GM18909 (cell line): ENCODE measurements around the gene TRAPPC6A.

ENCODE experiments used
- ATAC-seq: cut with Tn5 transposase; IDR thresholded peaks from one replicate; pipeline ENCODE4 v1.9.1; 2021; ENCODE audit warnings: mild to moderate bottlenecking; ENCODE audit not compliant: unreplicated experiment, poor library complexity

Gene TRAPPC6A

DNA sequence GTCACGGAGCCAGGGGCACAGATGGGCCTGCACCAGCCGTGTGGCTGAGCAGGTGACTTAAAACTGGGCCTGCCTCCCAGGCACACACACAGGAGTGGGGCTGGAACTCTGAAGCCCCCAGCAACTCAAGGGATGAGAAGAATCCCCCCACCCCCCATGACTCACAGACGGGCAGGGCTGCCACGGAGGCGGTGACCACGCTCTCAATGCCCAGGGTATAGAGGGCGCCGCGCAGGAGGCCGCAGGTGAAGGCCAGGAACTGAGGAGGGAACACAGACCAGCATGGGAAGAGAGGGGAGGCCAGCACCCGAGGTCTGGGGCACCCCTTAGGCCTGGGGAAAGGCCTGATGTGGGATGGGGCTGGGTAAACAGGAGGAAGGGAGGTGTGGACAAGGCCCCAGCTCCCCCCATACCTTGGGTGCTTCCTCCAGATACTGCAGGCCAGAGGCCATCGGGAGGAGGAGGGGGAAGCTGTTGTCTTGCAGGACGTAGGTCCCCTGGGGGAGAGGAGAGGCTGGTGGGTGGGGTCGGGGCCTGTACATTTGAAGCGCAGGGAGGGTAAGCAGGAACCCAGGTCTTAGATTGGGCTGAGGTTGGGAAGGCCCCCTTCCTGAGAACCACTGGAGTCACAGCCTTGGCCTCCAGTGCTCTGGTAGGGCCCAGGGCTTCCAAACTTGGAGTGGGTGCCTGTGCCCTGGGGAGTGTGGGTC lies 14.1 kb downstream of the TRAPPC6A start:
- ATAC-seq = no peak

DNA sequence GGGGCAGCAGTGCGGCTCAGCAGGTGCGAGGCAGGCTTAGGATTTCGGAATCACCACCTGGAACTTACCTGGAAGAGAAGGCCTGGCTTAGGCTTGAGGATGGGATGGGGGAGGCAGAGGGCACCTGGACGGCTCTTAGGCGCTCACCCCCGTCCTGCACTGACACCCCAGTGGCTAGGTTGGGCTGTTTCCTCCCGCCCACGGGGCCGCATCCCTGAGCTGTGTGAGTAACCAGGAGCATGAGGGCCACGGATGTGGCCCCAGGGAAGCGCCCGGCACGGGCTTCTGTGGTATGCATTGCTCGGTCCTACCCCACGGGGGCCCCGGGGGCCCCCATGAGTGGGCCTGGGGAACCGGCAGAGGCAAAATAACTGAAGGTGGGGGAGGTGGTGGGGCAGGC lies 14.9 kb downstream of the TRAPPC6A start:
- no peak for ATAC-seq

DNA sequence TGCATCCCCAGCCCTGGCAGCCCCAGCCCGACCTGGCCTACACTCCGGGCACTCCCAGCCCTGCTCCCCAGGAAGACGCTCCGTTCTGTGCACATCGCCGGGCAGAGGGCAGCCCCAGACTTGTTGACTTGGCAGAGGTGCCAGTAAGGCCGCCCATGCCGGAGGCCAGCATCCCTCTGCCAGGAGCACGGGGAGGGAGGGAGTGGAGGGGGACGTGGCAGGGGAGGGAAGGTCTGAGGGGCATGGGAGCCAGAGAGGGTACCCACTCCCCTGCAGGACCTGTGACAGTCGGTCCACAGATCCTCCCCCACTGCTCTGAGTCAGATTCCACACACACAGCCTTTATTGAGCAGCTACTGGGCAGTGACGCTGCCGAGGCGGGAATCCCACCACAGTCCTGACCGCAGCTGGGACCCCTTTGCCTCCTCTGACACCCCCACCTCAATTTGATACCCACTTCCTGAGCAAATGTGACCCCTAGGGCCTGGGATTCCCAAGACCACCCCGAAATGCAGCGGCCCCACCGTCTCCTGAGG lies 15.4 kb downstream of the TRAPPC6A start:
- no peak for ATAC-seq

DNA sequence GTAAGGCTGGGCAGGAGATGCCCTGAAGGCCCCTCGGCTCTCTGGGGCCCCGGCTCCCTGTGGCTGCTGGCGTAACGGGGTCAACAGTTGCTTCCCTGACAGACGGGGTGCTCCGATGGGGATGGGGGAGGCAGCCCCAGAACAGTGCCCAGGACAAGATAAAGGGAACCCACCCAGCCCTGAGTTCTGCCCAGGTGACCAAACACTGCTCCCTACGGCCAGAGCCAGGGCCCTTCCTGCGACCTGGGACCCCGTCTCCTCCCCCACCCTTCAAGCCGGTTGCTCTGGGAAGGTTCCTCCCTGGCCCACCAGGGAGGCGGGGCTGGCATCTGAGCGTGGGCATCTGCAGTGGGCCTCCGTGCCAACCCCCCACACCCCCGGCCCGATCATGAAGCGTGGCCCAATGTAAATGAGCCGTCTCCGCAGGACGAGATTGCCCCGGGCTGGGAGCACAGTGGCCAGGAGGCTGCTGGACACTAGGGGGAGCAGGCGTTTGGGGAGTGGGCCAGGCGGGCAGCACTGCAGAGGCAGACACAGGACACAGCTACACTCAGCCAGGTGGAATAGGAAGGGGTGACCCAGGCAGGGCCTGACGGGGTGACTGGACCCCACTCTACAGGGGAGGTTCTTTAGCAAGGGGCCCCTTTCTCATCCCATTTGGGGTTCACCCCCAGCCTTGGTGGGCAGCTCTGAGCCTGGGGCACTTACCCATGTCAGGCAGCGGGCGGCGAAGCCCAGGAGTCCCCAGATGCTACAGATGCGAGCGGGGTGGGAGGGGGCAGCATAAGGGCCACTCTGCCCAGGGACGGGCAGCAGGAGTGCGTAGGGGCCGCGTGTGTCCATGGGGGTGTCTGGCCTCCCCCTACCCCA lies 16.1 kb downstream of the TRAPPC6A start:
- ATAC-seq = no peak

DNA sequence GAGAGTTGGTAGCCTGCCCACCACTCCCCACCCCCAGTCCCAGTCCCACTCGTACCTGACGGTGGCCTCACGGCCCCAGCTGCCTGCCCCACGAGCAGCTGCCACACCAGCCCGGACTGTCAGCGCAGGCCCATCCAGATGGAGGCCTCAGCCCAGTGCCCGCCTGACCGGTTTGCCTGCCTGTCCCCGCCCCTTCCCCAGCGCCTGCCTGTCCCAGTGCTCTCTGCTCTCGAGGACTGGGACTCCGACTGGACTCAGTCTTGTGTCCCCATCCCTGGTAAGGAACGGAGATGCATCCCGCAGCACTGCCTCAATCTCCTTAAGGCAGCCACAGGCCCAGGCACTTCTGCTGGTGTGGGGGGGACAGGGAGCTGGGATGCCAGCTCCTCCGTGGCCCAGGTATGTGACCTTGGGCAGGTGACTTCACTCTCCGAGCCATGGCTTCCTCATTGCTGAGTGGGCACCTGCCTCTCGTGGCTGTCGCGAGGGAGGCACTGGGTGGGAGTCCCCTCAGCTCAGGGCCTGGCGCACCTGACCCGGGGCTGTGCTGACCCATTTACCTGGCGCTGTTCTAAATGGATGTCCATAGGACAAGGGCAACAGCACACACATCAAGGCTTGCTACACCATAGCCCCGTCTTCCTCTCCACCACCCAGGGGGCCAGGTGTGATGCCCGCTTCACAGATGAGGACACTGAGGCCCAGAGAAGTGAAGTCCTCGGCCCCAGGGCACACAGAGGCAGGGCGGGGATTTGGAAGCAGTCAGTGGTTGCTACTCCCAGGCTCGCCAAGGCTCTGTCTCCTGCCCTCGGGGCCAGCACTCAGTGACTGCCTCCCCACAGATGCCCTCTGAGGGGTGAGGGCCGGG lies 16.9 kb downstream of the TRAPPC6A start, which contains the start of gene NKPD1:
NKPD1 (minus strand) TSS at position 113 of the 868 bp plus-strand sequence. CDS start 832 bp downstream, outside the sequence.
- no peak for ATAC-seq

DNA sequence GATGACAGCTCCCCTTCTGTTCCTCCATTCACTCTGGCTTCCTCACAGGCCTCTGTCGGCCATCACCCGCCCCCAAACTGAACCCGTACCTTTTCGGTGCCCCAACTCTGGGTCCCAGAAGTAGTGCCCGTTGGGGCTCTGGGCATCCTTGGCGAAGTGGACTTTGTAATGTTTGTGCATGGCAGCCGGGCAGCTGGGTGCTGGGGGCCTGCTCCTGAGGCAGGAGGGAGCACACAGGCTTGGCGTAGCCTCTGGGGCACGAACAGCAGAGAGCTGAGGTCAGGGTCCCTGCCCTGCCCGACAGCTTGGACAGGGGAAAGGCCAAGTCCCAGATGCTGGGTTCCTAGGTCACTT lies 18.1 kb downstream of the TRAPPC6A start:
- no peak for ATAC-seq

DNA sequence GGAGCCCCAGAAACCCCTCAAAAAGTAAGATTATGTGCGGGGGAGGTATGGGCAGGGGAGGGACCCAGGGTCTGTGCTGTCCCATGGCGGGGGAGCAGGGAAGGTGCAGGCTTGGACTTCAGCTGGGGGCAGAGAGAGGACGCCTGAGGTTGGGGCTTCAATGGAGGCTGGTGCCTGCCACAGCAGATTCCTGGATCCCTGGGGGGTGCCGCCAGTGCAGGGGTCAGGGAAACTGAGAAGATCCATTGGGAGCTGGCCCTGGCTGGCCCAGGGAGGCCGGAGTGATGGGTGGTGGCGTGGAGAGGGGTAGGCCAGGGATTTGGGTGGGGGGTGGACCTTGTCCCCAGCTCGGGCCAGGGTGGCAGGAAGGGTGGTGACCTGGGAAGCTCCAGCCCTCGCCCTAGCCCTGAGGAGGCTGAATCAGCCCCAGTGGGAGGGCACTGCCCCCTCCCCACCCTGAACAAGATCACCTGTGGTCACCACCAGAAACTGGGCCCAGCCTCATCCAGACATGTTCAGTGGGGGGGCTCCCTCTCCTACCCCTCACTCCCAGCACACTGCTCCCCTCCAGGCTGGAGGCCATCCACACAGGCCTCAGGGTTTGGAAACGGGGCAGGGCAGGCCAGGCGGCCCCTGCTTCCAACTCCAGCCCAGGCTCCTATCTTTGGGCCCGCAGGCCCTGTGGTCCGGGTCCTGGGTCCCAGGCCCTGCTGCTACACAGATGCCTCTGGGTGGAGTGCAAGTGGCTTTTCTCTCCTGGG lies 18.6 kb downstream of the TRAPPC6A start:
- no peak for ATAC-seq

DNA sequence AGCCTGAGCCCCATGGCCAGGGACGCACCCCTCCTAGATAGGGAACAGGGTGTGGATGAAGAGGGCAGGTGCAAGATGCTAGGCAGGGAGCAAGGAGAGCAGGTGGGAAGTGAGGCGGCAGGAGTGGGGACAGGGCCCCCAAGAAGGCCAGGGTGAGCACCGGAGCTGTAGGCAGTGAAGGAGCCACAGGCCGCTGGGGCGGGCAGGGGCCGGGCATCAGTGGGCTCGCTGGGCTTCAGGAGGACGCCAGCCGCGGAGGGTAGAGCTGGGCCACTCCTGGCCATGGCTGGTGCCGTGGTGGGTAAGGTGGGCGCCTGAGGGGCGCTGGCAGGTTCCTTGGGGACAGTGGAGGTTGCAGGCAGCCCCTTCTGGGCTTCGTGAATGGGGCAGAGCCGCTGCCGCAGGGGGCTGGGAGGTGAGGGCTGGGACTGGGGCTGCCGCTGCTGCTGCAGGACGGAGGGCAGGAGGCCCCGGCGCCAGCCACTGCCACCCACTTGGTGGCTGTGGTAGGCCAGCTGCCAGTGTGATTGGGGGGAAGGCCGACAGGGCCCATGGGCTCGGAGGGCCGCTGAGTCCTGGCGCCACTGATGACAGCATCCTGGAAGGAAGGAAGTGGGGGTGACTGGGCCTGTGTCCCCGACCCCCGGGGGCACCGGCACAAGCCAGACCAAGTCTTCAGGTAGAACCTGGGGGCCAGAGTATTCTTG lies 19.4 kb downstream of the TRAPPC6A start:
- no peak for ATAC-seq

DNA sequence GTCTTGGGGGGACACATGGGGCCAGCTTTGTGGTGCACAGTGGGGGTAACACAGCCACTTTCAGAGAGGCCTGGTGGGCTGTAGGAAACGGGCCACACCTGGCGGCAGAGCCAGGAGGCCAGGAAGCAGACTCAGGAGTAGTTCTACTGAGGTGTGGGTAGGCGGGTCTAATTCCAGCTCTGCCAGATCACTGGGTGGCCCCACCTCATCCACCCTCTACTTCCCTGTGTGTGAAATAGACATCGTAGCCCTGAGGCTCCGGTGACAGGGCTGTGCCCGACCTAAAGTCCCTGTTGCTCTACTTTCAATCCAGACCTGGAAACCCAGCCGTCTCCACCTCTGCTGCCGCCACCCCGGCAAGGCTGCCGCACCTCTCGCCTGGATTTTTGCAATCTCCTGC lies 21.3 kb downstream of the TRAPPC6A start:
- ATAC-seq = no peak

DNA sequence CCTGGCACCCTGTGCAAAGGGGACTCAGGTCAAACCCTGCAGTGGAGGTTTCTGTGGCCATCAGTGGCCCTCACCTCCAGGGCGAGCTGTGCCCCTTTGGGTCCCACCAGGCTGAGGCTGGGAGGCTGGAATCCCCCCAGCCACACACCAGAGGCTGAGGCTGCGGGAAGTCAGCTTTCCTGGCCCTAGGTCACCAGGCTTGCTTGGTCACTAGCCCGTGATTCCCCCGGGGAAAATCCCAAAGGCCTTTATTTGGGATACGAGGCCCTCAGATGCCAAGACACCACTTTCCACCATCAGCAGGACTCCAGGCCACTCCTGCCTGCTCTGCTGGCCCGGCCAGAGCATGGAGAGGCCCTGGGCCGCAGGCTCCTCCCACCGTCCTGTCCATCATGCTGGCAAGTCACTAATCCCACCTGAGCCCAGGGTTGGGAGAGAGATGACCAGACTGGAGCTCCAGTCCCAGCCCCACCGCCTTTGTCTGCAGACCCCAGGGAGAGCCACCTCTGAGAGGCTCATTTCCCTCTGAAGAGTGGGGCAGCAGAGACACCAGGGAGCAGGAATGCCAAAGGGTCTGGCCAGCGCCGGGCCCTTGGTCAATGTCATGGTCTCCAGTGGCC lies 21.9 kb downstream of the TRAPPC6A start:
- no peak for ATAC-seq

DNA sequence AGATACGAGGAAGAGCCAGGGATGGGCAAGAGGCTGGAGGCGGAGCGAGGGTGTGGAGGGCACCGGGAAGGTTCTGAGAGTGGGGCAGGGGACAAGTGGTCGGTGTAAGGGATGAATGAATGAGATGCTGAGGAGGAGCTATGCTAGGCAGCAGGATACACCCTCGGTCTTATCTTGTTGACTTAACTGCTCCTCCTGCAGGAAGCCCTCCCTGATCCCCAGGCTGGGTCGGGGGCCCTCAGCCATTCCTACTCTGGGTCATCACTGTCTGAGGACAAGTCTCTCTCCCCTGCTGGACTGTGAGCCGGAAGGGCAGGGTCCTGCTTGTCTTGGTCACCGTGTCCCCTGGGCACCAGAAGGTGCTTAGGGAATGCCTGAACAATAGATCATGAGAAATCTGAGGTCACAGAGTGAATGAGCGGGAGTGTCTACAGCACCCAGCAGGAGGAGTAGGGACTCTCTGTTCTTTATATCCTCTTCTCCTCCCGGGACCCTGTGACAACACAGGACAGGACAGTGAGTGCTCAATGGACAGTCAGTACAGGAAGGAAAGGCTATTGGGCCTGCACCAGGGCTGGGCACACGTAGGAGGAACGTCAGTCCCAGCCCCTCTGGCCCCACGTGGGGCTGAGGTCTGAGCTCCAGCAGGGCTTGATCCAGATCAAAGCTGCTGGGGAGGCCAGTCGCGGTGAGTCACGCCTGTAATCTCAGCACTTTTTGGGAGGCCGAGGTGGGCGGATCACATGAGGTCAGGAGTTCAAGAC lies 23.8 kb downstream of the TRAPPC6A start:
- ATAC-seq = no peak

DNA sequence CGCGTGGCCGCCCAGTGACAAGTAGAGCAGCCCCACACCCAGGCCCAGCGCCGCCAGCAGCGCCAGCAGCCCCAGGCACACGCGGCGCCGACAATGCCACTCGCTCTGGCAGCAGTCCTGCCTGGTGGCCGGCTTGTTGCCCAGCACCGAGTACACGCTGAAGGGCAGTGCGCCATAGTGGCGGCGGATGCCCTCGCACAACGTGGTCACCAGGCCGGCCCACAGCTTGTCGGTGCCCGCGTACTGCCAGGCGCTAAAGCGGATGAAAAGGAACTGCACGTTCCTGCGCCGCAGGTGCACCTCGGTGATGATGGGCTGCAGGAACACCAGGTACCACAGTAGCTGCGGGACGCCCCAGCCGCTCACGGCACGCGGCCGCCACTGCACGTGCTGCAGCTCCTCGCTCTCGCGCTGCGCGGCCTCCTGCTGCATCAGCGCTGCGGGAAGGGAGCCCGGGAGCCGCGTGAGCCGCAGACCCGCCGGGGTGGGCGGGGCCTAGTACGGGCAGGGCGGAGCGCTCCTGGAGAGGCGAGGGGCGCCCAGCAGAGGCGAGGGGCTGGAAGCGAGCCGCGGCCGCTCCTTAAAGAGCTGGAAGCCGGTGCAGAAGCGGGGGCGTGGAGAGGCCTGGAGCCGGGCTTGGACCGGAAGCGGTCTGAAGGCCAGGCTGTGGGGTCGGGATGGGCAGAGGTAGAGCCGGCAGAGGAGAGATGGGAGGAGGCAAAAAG lies 24.5 kb downstream of the TRAPPC6A start:
- no peak for ATAC-seq

DNA sequence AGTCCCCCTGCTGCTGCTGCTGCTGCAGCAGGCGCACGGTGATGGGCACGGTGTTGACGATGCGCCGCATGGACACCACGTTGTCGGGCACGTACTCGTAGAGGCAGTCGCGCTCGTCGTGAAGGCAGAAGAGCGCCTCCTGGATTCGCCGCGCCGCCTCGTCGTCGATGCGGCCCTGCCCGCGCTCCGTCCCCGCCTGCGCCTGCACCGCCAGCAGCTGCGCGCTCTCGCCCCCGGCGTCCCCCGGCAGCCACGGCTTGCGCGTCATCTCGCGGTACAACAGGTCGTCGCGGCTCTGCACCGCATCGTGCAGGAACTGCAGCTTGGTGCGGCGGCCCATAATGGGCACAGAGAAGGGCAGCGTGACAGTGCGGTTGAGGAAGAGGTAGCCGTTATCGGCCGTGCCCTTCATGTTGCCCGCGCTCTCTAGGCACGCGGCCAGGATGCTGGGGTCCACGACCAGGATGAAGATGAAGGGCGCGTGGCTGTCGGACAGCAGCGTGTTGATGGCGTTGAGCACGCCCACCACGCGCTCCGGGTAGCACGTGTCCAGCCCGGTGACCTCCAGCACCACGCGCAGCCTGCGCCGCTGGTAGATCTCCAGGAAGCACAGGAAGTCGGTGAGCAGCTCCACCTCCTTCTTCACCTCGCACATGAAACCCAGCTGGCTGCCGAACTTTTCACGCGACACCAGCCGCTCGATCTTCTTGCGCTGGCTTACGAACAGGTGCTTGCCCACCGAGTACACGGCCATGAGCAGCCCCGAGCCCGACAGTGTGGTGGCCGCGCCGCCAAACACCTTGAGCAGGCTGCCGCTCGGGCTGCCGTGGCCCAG lies 25.3 kb downstream of the TRAPPC6A start:
- ATAC-seq = no peak

DNA sequence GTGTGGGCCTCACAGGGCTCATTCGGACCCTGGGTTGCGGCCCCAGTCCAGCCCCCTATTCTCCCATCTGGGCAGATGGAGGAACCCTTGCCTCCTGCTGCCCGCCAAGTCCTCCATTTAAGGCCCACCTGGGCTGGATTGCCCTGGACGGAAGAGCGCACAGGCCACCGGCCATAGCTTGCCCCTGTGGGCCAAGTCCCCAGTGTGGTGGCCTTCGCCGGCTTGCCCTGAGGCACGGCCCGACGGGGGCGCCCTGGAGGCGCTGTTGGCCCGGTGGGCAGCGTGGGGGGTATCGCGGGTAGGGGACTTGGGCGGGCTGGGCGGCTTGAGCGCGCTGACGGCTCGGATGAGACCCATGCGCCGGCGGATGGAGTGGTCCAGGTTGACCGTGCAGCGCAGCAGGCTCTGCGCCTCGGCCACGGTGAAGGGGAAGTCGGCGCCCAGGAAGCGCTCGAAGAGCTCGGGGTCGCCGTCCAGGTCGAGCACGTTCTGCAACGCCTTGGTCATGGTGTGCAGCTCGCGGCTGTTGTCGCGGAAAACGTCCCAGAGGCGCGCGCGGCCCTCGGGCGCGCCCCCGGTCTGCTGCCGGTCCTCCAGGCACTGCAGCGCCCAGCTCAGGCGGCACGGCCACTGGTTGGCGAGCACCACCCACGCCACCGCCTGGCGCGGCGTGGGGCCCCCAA lies 26.1 kb downstream of the TRAPPC6A start:
- ATAC-seq = no peak

DNA sequence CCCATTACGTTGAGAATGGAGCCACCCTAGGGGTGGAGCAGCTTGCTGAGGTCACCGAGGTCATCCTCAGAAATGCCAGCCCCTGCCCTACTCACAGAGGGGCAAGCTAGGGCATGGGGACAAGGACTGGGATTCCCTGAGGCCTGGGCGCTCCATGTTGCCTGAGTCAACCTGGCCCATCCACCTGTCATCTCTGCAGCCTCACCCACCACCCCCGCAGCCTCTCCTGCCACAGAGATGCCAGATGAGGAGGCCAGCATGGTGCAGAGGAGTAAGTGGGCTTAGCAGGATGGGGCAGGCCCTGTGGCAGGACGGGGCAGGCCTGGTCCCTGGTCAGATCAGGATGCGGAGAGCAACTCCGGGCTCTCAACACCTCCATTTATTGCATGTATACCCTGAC lies 26.7 kb downstream of the TRAPPC6A start:
- no peak for ATAC-seq

DNA sequence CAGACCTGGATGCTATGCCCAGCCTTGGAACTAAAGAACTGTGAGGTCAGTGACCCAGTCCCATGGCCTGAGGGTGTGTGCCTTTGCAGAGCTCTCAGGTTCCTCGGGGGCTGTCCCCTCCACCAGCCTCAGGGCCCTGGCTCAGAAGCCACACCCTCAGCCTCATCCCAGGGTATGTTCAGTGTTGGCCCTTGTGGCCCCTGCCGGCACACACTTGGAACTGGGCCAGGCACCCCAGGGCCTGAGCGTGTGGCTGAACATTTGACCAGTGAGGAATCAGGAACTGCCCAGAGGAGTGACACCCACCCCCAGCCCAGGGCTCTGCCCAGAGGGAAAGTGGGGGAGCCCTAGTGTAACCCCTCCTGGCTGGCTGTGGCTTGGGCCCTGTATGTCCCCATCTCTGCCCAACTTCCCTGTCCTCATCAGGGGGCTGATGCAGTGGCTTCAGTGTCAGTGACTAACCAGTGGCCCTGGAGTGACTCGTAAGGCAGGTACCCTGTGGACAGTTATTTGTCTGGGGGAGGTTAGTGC lies 27.2 kb downstream of the TRAPPC6A start:
- no peak for ATAC-seq
